ENCODE data around the gene OR4Q3.
"Not testable (repeated sequence)": the region's sequence is repeated elsewhere in the genome, so short reads cannot be mapped to it uniquely, and the experiment has no call there.

OR4Q3 gene

GRCh38 chr14:19743256-19743655, at the start of gene OR4Q3:
TSS of gene OR4Q3 (plus strand) at chr14:19743571.
- DNase-seq: no peak

GRCh38 chr14:19729359-19729758, 14.0 kb upstream of the OR4Q3 start:
- no peak for DNase-seq

GRCh38 chr14:19729763-19730162, 13.6 kb upstream of the OR4Q3 start:
- DNase-seq: no peak

- DNase-seq: not testable (repeated sequence)
Observed at GRCh38 chr14:19733893-19734292, 9.5 kb upstream of the OR4Q3 start.

GRCh38 chr14:19752316-19752715, 8.9 kb downstream of the OR4Q3 start:
- DNase-seq: not testable (repeated sequence)

GRCh38 chr14:19754172-19754571, 10.8 kb downstream of the OR4Q3 start:
- no peak for DNase-seq

GRCh38 chr14:19771491-19771890, 28.1 kb downstream of the OR4Q3 start:
- not testable (repeated sequence) for DNase-seq

- DNase-seq: no peak
Observed at GRCh38 chr14:19771895-19772430, 28.6 kb downstream of the OR4Q3 start.

- not testable (repeated sequence) for DNase-seq
Observed at GRCh38 chr14:19772454-19772853, 29.1 kb downstream of the OR4Q3 start.

- DNase-seq: not testable (repeated sequence)
Observed at GRCh38 chr14:19773204-19773603, 29.8 kb downstream of the OR4Q3 start, which contains the start of gene OR4M1. TSS of gene OR4M1 (plus strand) at chr14:19773504. CDS start at chr14:19780323, 6,819 bp downstream.

- no peak for DNase-seq
Observed at GRCh38 chr14:19775587-19775986, 32.2 kb downstream of the OR4Q3 start.

- DNase-seq: not testable (repeated sequence)
Observed at GRCh38 chr14:19785848-19786247, 42.5 kb downstream of the OR4Q3 start.

GRCh38 chr14:19787318-19787717, 43.9 kb downstream of the OR4Q3 start:
- DNase-seq: not testable (repeated sequence)

- not testable (repeated sequence) for DNase-seq
Observed at GRCh38 chr14:19788150-19788549, 44.8 kb downstream of the OR4Q3 start.

GRCh38 chr14:19796520-19797108, 53.2 kb downstream of the OR4Q3 start:
- not testable (repeated sequence) for DNase-seq
